ENCODE data around the gene KIR2DL1.
"Not testable (repeated sequence)": the region's sequence is repeated elsewhere in the genome, so short reads cannot be mapped to it uniquely, and the experiment has no call there.

KIR2DL1 gene

DNA sequence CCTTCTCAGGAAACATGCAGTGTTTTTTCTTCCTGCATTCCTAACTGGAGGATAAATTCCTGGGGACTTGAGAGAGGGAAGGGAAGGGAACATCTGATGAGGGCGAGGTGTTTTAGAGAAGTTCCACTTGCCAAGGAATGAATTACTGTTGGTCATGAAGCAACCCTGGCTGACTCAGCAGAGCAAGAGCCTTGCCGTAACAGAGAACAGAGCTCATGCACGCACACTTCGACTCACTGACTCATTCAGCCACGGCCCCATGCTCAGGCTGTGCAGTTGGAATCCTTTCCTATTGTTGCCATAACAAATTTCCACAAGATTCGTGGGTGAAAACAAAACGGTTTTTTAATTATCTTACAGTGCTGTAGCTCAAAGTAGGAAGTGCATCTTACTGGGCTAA lies 55.7 kb downstream of the KIR2DL1 start:
- CTCF ChIA-PET; H3K9me3 ChIP-seq (ENCODE audit: control insufficient read depth, insufficient read depth, low read depth, low read length); H3K27ac ChIP-seq (ENCODE audit: extremely low read depth, low read depth, low read length); H3K36me3 ChIP-seq (ENCODE audit: control insufficient read depth in 2 of 2, insufficient read depth in 1 of 2, low read length in 2 of 2); POLR2A ChIA-PET; H3K4me3 ChIP-seq (ENCODE audit: low read depth, low read length); H3K4me1 ChIP-seq (ENCODE audit: control insufficient read depth, insufficient read depth, low read length): not testable (repeated sequence)

DNA sequence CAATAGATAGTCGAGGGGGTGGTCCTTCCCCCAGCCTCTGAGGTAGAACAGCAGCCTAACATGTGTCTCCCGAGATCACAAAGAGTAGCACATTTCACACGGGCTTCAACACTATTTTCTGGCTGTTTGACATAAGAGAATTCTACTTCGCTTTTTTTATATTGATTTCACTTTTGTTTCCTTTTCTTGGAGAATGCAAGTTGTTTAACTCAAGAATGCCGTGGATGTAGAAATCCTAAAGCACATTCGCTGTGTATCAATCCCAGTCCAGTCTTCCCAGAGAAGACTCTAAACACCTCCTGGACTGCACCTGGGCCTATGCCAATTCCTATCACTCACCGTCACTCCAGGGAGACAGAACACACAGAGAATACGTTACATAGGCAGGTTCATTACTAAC lies 58.5 kb downstream of the KIR2DL1 start:
- H3K27ac ChIP-seq (ENCODE audit: extremely low read depth, low read depth, low read length); POLR2A ChIA-PET; H3K9me3 ChIP-seq (ENCODE audit: control insufficient read depth, insufficient read depth, low read depth, low read length); H3K36me3 ChIP-seq (ENCODE audit: control insufficient read depth in 2 of 2, insufficient read depth in 1 of 2, low read length in 2 of 2); CTCF ChIA-PET; H3K4me1 ChIP-seq (ENCODE audit: control insufficient read depth, insufficient read depth, low read length); H3K4me3 ChIP-seq (ENCODE audit: low read depth, low read length): not testable (repeated sequence)

DNA sequence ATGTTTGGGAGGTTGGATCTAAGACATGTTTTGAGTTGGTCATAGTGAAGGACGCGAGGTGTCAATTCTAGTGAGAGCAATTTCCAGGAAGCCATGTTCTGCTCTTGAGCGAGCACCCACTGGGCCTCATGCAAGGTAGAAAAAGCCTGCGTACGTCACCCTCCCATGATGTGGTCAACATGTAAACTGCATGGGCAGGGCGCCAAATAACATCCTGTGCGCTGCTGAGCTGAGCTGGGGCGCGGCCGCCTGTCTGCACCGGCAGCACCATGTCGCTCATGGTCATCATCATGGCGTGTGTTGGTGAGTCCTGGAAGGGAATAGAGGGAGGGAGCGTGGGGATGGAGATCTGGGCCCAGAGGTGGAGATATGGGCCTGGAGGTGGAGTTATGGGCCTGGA lies 62.9 kb downstream of the KIR2DL1 start, which contains the start of gene KIR2DS4:
TSS of gene KIR2DS4 (plus strand) at position 181 of the 400 bp plus-strand sequence.
- POLR2A ChIA-PET; H3K36me3 ChIP-seq (ENCODE audit: control insufficient read depth in 2 of 2, insufficient read depth in 1 of 2, low read length in 2 of 2); CTCF ChIA-PET; H3K27ac ChIP-seq (ENCODE audit: extremely low read depth, low read depth, low read length); H3K4me1 ChIP-seq (ENCODE audit: control insufficient read depth, insufficient read depth, low read length); H3K9me3 ChIP-seq (ENCODE audit: control insufficient read depth, insufficient read depth, low read depth, low read length); H3K4me3 ChIP-seq (ENCODE audit: low read depth, low read length): not testable (repeated sequence)

All from HEK293 (cell line).